HepG2 (cell line): Measurements from ENCODE around the gene MSS51. TPM values are rescaled to one million over a fixed set of nuclear protein-coding genes. Genes with fewer than 3 reads are reported as not detected.

Source experiments
- IRX3 ChIP-seq: sonication (generic); formaldehyde crosslinking; IDR thresholded peaks from 2 replicates; pipeline ENCODE4 v1.8.1; 2023; ENCODE audit warnings: mild to moderate bottlenecking, low read depth, missing genetic modification reagents, borderline replicate concordance
- KDM1A ChIP-seq: IDR thresholded peaks from 2 replicates; pipeline ENCODE4 v1.6.1; 2016; ENCODE audit warnings: missing compliant biosample characterization
- MED1 ChIP-seq: sonication (generic); formaldehyde crosslinking; IDR thresholded peaks from 2 replicates; pipeline ENCODE4 v1.4.0; 2020; ENCODE audit warnings: missing genetic modification reagents
- MEIS1 ChIP-seq: sonication (generic); formaldehyde crosslinking; IDR thresholded peaks from 2 replicates; pipeline ENCODE4 v1.9.0; 2021; ENCODE audit warnings: mild to moderate bottlenecking, missing genetic modification reagents, moderate library complexity, borderline replicate concordance
- NBN ChIP-seq: fragments of 450-650 bp; conservative IDR thresholded peaks from 2 replicates; pipeline ENCODE4 v1.6.1; 2017
- RFX5 ChIP-seq: IDR thresholded peaks from 2 replicates; pipeline ENCODE4 v1.6.1; 2011; ENCODE audit warnings: low read depth, low read length, improper control_type of control experiment
- RORA ChIP-seq: sonication (generic); formaldehyde crosslinking; IDR thresholded peaks from 2 replicates; pipeline ENCODE4 v1.5.0; 2020; ENCODE audit warnings: mild to moderate bottlenecking, missing genetic modification reagents, moderate library complexity
- SAP130 ChIP-seq: IDR thresholded peaks from 2 replicates; pipeline ENCODE4 v1.6.1; 2016; ENCODE audit warnings: low read depth
- SIN3A ChIP-seq: IDR thresholded peaks from 2 replicates; pipeline ENCODE4 v1.6.1; 2011; ENCODE audit warnings: low read depth, mild to moderate bottlenecking, control low read depth, low read length, borderline replicate concordance
- SIX4 ChIP-seq: sonication (generic); formaldehyde crosslinking; IDR thresholded peaks from 2 replicates; pipeline ENCODE4 v1.4.0; 2020; ENCODE audit warnings: missing genetic modification reagents
- SP2 ChIP-seq: sonication (generic); formaldehyde crosslinking; IDR thresholded peaks from 2 replicates; pipeline ENCODE4 v1.5.1; 2020; ENCODE audit warnings: mild to moderate bottlenecking, missing genetic modification reagents
- SRSF4 ChIP-seq: fragments of 200-400 bp; formaldehyde crosslinking; IDR thresholded peaks from one replicate; pipeline ENCODE4 v1.6.1; 2018; ENCODE audit warnings: mild to moderate bottlenecking, low read depth, low read length, moderate library complexity; ENCODE audit not compliant: poor library complexity, severe bottlenecking
- STAT5B ChIP-seq: sonication (generic); formaldehyde crosslinking; IDR thresholded peaks from 2 replicates; pipeline ENCODE4 v1.4.0; 2020; ENCODE audit warnings: missing genetic modification reagents
- YY1 ChIP-seq: IDR thresholded peaks from 2 replicates; pipeline ENCODE4 v1.6.1; 2011; ENCODE audit warnings: low read length, low read depth, moderate library complexity, mild to moderate bottlenecking; ENCODE audit not compliant: insufficient read depth, insufficient replicate concordance
- ZFYVE20 ChIP-seq: sonication (generic); formaldehyde crosslinking; IDR thresholded peaks from 2 replicates; pipeline ENCODE4 v1.8.0; 2023; ENCODE audit warnings: low read depth, mild to moderate bottlenecking, moderate library complexity, missing genetic modification reagents, borderline replicate concordance
- ZKSCAN8 ChIP-seq: IDR thresholded peaks from 2 replicates; pipeline ENCODE4 v1.6.1; 2016; ENCODE audit warnings: borderline replicate concordance, missing genetic modification reagents, missing compliant biosample characterization
- ZNF292 ChIP-seq: sonication (generic); formaldehyde crosslinking; IDR thresholded peaks from 2 replicates; pipeline ENCODE4 v1.8.1; 2022; ENCODE audit warnings: mild to moderate bottlenecking, low read depth, missing genetic modification reagents, borderline replicate concordance
- ZNF432 ChIP-seq: sonication (generic); formaldehyde crosslinking; IDR thresholded peaks from 2 replicates; pipeline ENCODE4 v1.5.0; 2020; ENCODE audit warnings: missing genetic modification reagents, mild to moderate bottlenecking, borderline replicate concordance
- ZNF614 ChIP-seq: IDR thresholded peaks from 2 replicates; pipeline ENCODE4 v1.6.1; 2018; ENCODE audit warnings: missing biosample characterization, missing genetic modification reagents, inconsistent platforms, borderline replicate concordance
- ZNF776 ChIP-seq: sonication (generic); formaldehyde crosslinking; IDR thresholded peaks from 2 replicates; pipeline ENCODE4 v1.4.0; 2020; ENCODE audit warnings: mild to moderate bottlenecking, missing genetic modification reagents
- ZSCAN9 ChIP-seq: IDR thresholded peaks from 2 replicates; pipeline ENCODE4 v1.6.1; 2016; ENCODE audit warnings: borderline replicate concordance
- polyA plus RNA-seq, 8 experiments: library from polyadenylated mRNA; depleted of rRNA in 3 of 8; stranded (reverse) in 7 of 8; unstranded in 1 of 8; fragments of >200 nt; fragmentation: Illumina TruSeq in 4 of 8; extraction: Trizol in 4 of 8; gene quantifications; 2 replicates each; pipeline versions ENCODE4 v1.2.1 to v1.2.3, GENCODE V29; 2011 to 2016; ENCODE audit warnings: low read depth in 4 of 8, missing spikeins in 1 of 8, mixed read lengths in 1 of 8; ENCODE audit not compliant: insufficient read depth in 1 of 8
- total RNA-seq, 5 experiments: library from RNA; depleted of rRNA; stranded (reverse); fragments of >200 nt; fragmentation: Illumina TruSeq; extraction: Trizol; gene quantifications; 2 replicates each; pipeline ENCODE4 v1.2.3, GENCODE V29; 2016; ENCODE audit warnings: low read depth in 1 of 5
- TF ChIP-seq, protein P1 (sequence below): sonication (generic); formaldehyde crosslinking; IDR thresholded peaks from 2 replicates; pipeline ENCODE4 v1.4.0; 2020; ENCODE audit warnings: mild to moderate bottlenecking, missing genetic modification reagents
- TF ChIP-seq, protein P2 (sequence below): sonication (generic); formaldehyde crosslinking; IDR thresholded peaks from 2 replicates; pipeline ENCODE4 v1.5.0; 2020; ENCODE audit warnings: mild to moderate bottlenecking, missing genetic modification reagents, moderate library complexity
- TF ChIP-seq, protein P3 (sequence below): sonication (generic); formaldehyde crosslinking; IDR thresholded peaks from 2 replicates; pipeline ENCODE4 v1.4.0; 2020; ENCODE audit warnings: low read depth, mild to moderate bottlenecking, missing genetic modification reagents
- TF ChIP-seq, protein P4 (sequence below): sonication (generic); IDR thresholded peaks from 2 replicates; pipeline ENCODE4 v1.6.1; 2016; ENCODE audit warnings: low read depth, borderline replicate concordance

The MSS51 gene
- total and polyA plus RNA-seq, 2 of the 13 experiments (the other 11 are each of a cell fraction or from before 2014, with no cell fraction given): 0.91 to 2.4 TPM

DNA sequence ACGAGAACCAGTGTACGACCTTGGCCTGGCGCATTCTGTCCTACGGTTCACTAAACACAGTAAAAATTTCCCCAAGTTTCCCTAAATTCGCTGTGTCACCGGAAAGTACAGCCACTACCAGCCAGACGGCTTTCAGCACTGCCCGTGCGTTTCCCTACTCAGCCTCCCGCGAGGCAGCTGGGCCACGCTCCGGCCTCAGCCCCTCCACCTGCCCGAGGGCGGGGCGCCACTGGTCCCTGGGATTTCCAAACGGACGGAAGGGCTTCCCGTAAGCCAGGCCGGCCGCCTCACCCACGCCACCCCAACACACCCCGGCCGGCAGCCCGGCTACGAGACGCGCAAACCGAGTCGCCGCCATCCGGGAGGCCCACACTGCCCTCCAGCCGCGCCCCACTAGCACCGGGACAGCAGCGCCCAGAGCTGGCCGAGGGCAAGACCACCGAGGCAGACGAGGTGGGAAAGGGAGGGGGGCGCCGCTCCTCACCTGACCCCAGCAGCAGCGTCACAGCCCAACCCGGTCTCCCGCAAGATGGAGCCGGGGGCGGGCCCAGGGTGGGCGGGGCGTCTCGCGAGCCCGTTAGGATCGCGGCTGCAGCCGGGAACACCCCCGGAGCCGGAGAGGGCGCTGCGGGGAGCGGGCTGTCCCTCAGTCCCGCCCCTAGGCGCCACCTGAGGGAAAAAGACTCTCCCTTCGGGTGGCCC lies 19.7 kb downstream of the MSS51 start, which contains the start of gene ANXA7 (continued):
- TF ChIP-seq RORA (CRISPR knock-in tag) (no peak), MEIS1 (CRISPR knock-in tag) (peak; percentile 88), ZNF432 (CRISPR knock-in tag) (no peak), STAT5B (CRISPR knock-in tag) (no peak), NBN (no peak), MED1 (CRISPR knock-in tag) (peak; percentile 56), SAP130 (CRISPR knock-in tag) (peak; percentile 90), RFX5 (no peak), ZFYVE20 (CRISPR knock-in tag) (no peak; the same call in 1 of the 2 replicates), ZNF776 (peak; percentile 82), ZNF614 (CRISPR knock-in tag) (no peak; the same call in 1 of the 2 replicates), ZSCAN9 (peak; percentile 22; the same call in 1 of the 2 replicates), KDM1A (CRISPR knock-in tag) (no peak), SIX4 (CRISPR knock-in tag) (no peak; the same call in 1 of the 2 replicates), YY1 (peak; percentile 89), ZKSCAN8 (CRISPR knock-in tag) (peak; percentile 66; the same call in 1 of the 2 replicates), SRSF4 (no peak), SP2 (no peak; the same call in 1 of the 2 replicates), SIN3A (peak; percentile 68; the same call in 1 of the 2 replicates), IRX3 (CRISPR knock-in tag) (0 out of 2 replicates have a peak, but pooled peaks have one; percentile 54), ZNF292 (CRISPR knock-in tag) (0 out of 2 replicates have a peak, but pooled peaks have one; percentile 6)
- TF ChIP-seq, protein P1, sequence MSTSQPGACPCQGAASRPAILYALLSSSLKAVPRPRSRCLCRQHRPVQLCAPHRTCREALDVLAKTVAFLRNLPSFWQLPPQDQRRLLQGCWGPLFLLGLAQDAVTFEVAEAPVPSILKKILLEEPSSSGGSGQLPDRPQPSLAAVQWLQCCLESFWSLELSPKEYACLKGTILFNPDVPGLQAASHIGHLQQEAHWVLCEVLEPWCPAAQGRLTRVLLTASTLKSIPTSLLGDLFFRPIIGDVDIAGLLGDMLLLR (CRISPR knock-in tag): peak; percentile 50; the same call in 1 of the 2 replicates
- TF ChIP-seq, protein P2, sequence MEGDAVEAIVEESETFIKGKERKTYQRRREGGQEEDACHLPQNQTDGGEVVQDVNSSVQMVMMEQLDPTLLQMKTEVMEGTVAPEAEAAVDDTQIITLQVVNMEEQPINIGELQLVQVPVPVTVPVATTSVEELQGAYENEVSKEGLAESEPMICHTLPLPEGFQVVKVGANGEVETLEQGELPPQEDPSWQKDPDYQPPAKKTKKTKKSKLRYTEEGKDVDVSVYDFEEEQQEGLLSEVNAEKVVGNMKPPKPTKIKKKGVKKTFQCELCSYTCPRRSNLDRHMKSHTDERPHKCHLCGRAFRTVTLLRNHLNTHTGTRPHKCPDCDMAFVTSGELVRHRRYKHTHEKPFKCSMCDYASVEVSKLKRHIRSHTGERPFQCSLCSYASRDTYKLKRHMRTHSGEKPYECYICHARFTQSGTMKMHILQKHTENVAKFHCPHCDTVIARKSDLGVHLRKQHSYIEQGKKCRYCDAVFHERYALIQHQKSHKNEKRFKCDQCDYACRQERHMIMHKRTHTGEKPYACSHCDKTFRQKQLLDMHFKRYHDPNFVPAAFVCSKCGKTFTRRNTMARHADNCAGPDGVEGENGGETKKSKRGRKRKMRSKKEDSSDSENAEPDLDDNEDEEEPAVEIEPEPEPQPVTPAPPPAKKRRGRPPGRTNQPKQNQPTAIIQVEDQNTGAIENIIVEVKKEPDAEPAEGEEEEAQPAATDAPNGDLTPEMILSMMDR: peak; percentile 51
- TF ChIP-seq, protein P3, sequence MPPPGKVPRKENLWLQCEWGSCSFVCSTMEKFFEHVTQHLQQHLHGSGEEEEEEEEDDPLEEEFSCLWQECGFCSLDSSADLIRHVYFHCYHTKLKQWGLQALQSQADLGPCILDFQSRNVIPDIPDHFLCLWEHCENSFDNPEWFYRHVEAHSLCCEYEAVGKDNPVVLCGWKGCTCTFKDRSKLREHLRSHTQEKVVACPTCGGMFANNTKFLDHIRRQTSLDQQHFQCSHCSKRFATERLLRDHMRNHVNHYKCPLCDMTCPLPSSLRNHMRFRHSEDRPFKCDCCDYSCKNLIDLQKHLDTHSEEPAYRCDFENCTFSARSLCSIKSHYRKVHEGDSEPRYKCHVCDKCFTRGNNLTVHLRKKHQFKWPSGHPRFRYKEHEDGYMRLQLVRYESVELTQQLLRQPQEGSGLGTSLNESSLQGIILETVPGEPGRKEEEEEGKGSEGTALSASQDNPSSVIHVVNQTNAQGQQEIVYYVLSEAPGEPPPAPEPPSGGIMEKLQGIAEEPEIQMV: 0 out of 2 replicates have a peak, but pooled peaks have one; percentile 41
- TF ChIP-seq, protein P4, sequence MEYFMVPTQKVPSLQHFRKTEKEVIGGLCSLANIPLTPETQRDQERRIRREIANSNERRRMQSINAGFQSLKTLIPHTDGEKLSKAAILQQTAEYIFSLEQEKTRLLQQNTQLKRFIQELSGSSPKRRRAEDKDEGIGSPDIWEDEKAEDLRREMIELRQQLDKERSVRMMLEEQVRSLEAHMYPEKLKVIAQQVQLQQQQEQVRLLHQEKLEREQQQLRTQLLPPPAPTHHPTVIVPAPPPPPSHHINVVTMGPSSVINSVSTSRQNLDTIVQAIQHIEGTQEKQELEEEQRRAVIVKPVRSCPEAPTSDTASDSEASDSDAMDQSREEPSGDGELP: peak; percentile 49
